OCI-LY7 (cell line): ENCODE measurements around the gene TPCN1. TPM values are rescaled to one million over a fixed set of nuclear protein-coding genes. Genes with fewer than 3 reads are reported as not detected.

ENCODE experiments used
- BruUV-seq: library from RNA; stranded (reverse); fragments of 400-500 nt; replicated peaks from 2 replicates; lab custom pipeline; 2021; lab: Mats Ljungman, UMichigan
- CTCF ChIA-PET: fragments of 300-600 bp; sonication (Branson Sonifier 250); formaldehyde crosslinking; loops from one replicate; lab custom pipeline; 2022; ENCODE audit warnings: antibody characterized with exemption; ENCODE audit not compliant: unreplicated experiment; lab: Charles Lee
- POLR2A ChIA-PET: fragments of 300-600 bp; sonication (Branson Sonifier 250); formaldehyde crosslinking; loops from one replicate; lab custom pipeline; 2022; ENCODE audit warnings: antibody characterized with exemption; lab: Charles Lee
- DNase-seq: peaks from one replicate; pipeline ENCODE4 v3.0.0-alpha.2; 2015; ENCODE audit warnings: low spot score
- H2AFZ ChIP-seq: fragments of 200-600 bp; sonication (generic), shearing (Covaris generic); 2 replicates; pipeline ENCODE4 v1.6.1; 2014; ENCODE audit warnings: mild to moderate bottlenecking, antibody characterized with exemption, low read length, moderate library complexity
- H3K27ac ChIP-seq: fragments of 200-600 bp; sonication (generic); 2 replicates; pipeline ENCODE4 v1.5.1; 2014; ENCODE audit warnings: mixed run types, low read depth, mild to moderate bottlenecking, moderate library complexity, low read length, inconsistent platforms; ENCODE audit not compliant: poor library complexity, severe bottlenecking
- H3K36me3 ChIP-seq: fragments of 200-600 bp; sonication (generic); 2 replicates; pipeline ENCODE4 v1.6.1; 2014; ENCODE audit warnings: mild to moderate bottlenecking, antibody characterized with exemption, low read length, moderate library complexity, mixed read lengths; ENCODE audit not compliant: insufficient read depth
- H3K4me1 ChIP-seq: fragments of 200-600 bp; sonication (generic); 2 replicates; pipeline ENCODE4 v1.5.1; 2014; ENCODE audit warnings: mild to moderate bottlenecking, low read length; ENCODE audit not compliant: insufficient read depth, poor library complexity, severe bottlenecking
- H3K4me2 ChIP-seq: fragments of 200-600 bp; sonication (generic); 2 replicates; pipeline ENCODE4 v1.6.1; 2014; ENCODE audit warnings: mild to moderate bottlenecking, low read length
- H3K4me3 ChIP-seq: fragments of 200-600 bp; sonication (generic); 2 replicates; pipeline ENCODE4 v1.5.1; 2014; ENCODE audit warnings: mild to moderate bottlenecking, low read depth, low read length; ENCODE audit not compliant: poor library complexity, severe bottlenecking
- H3K79me2 ChIP-seq: fragments of 200-600 bp; sonication (generic); 2 replicates; pipeline ENCODE4 v1.6.1; 2016; ENCODE audit warnings: low read depth, mild to moderate bottlenecking, low read length, moderate library complexity, mixed read lengths; ENCODE audit not compliant: insufficient read depth
- H3K9me2 ChIP-seq: fragments of 200-600 bp; sonication (generic); 2 replicates; pipeline ENCODE4 v1.6.1; 2016; ENCODE audit warnings: mild to moderate bottlenecking, low read length, mixed read lengths; ENCODE audit not compliant: insufficient read depth
- H3K9me3 ChIP-seq: fragments of 200-600 bp; sonication (generic); 2 replicates; pipeline ENCODE4 v1.6.1; 2014; ENCODE audit warnings: mild to moderate bottlenecking, mixed run types, low read length, mixed read lengths
- H4K20me1 ChIP-seq: fragments of 200-600 bp; sonication (generic); 2 replicates; pipeline ENCODE4 v1.6.1; 2014; ENCODE audit warnings: mild to moderate bottlenecking, antibody characterized with exemption, low read length, moderate library complexity, mixed read lengths; ENCODE audit not compliant: insufficient read depth
- CTCF ChIP-seq: fragments of 200-600 bp; sonication (generic); conservative IDR thresholded peaks from 2 replicates; pipeline ENCODE4 v1.5.1; 2014; ENCODE audit warnings: mild to moderate bottlenecking, antibody characterized with exemption, low read length, moderate library complexity, mixed read lengths
- EZH2phosphoT487 ChIP-seq: fragments of 200-600 bp; sonication (generic); IDR thresholded peaks from 2 replicates; pipeline ENCODE4 v1.6.1; 2018; ENCODE audit warnings: low read depth, borderline replicate concordance, mild to moderate bottlenecking, mixed run types, antibody characterized with exemption, low read length, moderate library complexity, mixed read lengths
- intact Hi-C: fragments of 100-400 bp; cut with micrococcal nuclease; formaldehyde crosslinking; loops from one replicate; pipeline ENCODE4 v1.10.0; 2022; ENCODE audit not compliant: unreplicated experiment
- total RNA-seq, 2 experiments: library from RNA; depleted of rRNA in 1 of 2; stranded (reverse); fragments of >200 nt in 1 of 2; shearing (Covaris generic) in 1 of 2; gene quantifications; 2 replicates each; pipeline ENCODE4 v1.2.3, GENCODE V29; 2014 to 2022

The TPCN1 gene
- total RNA-seq, 2 experiments from 2014 or later = 96.0 to 160 TPM

DNA sequence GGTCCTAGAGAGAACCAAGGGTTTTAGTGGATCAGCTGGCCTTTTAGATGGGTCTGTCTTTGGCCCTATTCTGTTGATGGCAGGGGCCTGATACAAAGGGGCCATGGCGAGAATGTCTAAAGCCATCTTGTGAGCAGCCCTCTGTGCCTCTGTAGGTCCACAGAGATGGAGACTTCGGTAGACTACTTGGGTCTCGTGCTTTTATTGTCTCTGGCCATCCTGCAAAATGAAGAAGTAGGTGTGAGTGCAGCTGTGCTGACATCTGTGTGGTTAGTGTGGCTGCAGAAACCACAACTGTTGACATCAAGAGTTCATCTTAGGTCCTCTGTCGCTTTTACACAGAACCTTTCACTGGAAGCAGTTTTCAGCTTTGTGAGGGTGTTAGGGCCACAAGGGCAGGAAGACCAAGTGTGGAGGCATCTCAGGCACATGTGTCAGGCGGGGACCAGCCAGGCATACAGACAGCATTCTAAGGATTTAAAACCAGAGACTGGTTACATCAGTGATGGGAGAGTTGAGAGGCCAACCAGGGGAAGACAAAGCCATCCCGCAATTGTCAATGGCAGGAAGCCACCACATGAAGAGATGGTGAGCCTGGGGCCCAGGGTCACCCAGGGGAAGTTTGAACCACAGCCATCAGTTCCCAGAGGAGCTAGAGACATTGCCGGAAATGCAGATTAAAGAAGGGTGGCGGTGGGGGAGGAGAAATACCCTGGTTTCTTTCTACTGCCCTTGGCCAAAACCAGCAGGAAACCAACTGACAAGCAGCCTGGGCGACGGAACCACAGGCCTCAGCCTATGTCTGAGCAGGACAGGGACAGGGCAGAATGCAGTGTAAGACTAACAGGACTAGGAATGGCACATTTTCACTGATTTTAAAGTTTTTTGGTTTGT lies 13.0 kb upstream of the TPCN1 start:
- DNase-seq = peak; percentile 98
- CTCF ChIA-PET = interaction anchor here (0.9 to 1.0 kb wide), 2 partner anchors 9 to 14 kb away, joined by 4 read pairs; no protein-coding TSS in a partner anchor
- Histone ChIP-seq H4K20me1 (no peaks in the 10 kb centered on the region), H3K79me2 (peaks cover 50% of the 10 kb centered on the region), H3K4me3 (peak overlapping the region; percentile 59), H3K4me1 (peaks cover 91% of the 10 kb centered on the region), H2AFZ (no peak overlapping the region), H3K9me2 (no peaks in the 10 kb centered on the region), H3K36me3 (peaks cover 73% of the 10 kb centered on the region), H3K27ac (peak overlapping the region; percentile 99), H3K9me3 (no peaks in the 10 kb centered on the region; the same call in 1 of the 2 replicates), H3K4me2 (peak overlapping the region; percentile 89)
- TSS peak; percentile 71 for BruUV-seq
- TF ChIP-seq CTCF (no peak), EZH2phosphoT487 (no peak)
- POLR2A ChIA-PET = interaction anchor here (1.2 to 13.0 kb wide), 6 partner anchors 9 to 138 kb away, joined by 3 to 183 read pairs (median 6); partner anchors contain the start of genes RITA1 and TPCN1
- intact Hi-C loops = loop anchor here (1.0 kb wide), 3 partner anchors 9 to 23 kb away; partner anchors contain the start of genes DDX54 and RITA1

GRCh38 chr12:113211160-113211559 lies 10.1 kb upstream of the TPCN1 start:
- intact Hi-C loops = no loop called here
- POLR2A ChIA-PET = interaction anchor here (0.7 to 13.0 kb wide), 6 partner anchors 10 to 49 kb away, joined by 3 to 183 read pairs (median 3); partner anchors contain the start of genes RITA1 and TPCN1
- no peaks in the 10 kb centered on the region for H4K20me1 ChIP-seq

More at GRCh38 chr12:113211160-113211559, 10.1 kb upstream of the TPCN1 start:
- peaks cover 66% of the 10 kb centered on the region for H3K36me3 ChIP-seq
- H3K27ac ChIP-seq = peak overlapping the region; percentile 99
- DNase-seq = no peak
- no peaks in the 10 kb centered on the region; the same call in 1 of the 2 replicates for H3K9me3 ChIP-seq
- H3K4me3 ChIP-seq = no peak overlapping the region
- no peak overlapping the region for H2AFZ ChIP-seq
- CTCF ChIA-PET = interaction anchor here (0.6 kb wide), 1 partner anchor 11 kb away, joined by 11 read pairs; no protein-coding TSS in a partner anchor
- H3K4me2 ChIP-seq = peak overlapping the region; percentile 89
- no peak for TF ChIP-seq CTCF
- no peak for TF ChIP-seq EZH2phosphoT487
- H3K9me2 ChIP-seq = no peaks in the 10 kb centered on the region
- peaks cover 100% of the 10 kb centered on the region for H3K4me1 ChIP-seq
- H3K79me2 ChIP-seq = peaks cover 70% of the 10 kb centered on the region
- BruUV-seq = no TSS peak
